ENCODE measurements around the gene ZNF771.

ZNF771 gene

GRCh38 chr16:30446203-30446595 is 38.8 kb downstream of the ZNF771 start:
- TF ChIP-seq CTCF (IDR thresholded peaks at IDR 0.05): no peak

- TF ChIP-seq CTCF (IDR thresholded peaks at IDR 0.05): no peak
Measured at GRCh38 chr16:30447512-30448226, 40.3 kb downstream of the ZNF771 start.

- TF ChIP-seq CTCF (IDR thresholded peaks at IDR 0.05): no peak
Measured at GRCh38 chr16:30449116-30449435, 41.7 kb downstream of the ZNF771 start.

- no peak for TF ChIP-seq CTCF (IDR thresholded peaks at IDR 0.05)
Measured at GRCh38 chr16:30456302-30456701, 48.9 kb downstream of the ZNF771 start.

- no peak for TF ChIP-seq CTCF (IDR thresholded peaks at IDR 0.05)
Measured at GRCh38 chr16:30457256-30457655, 49.9 kb downstream of the ZNF771 start.

- no peak for TF ChIP-seq CTCF (IDR thresholded peaks at IDR 0.05)
Measured at GRCh38 chr16:30457743-30458560, 50.5 kb downstream of the ZNF771 start.

- no peak for TF ChIP-seq CTCF (IDR thresholded peaks at IDR 0.05)
Measured at GRCh38 chr16:30458561-30459394, 51.4 kb downstream of the ZNF771 start.

All from LNCAP (cell line).